GM12872 (cell line): ENCODE measurements around the gene FAM117B.

Source experiments
- TF ChIP-seq, protein P1 (sequence below): IDR thresholded peaks from 3 replicates; pipeline ENCODE4 v1.5.1; 2011; ENCODE audit warnings: low read depth, mild to moderate bottlenecking, low read length, moderate library complexity; ENCODE audit not compliant: insufficient read depth

Gene FAM117B

DNA sequence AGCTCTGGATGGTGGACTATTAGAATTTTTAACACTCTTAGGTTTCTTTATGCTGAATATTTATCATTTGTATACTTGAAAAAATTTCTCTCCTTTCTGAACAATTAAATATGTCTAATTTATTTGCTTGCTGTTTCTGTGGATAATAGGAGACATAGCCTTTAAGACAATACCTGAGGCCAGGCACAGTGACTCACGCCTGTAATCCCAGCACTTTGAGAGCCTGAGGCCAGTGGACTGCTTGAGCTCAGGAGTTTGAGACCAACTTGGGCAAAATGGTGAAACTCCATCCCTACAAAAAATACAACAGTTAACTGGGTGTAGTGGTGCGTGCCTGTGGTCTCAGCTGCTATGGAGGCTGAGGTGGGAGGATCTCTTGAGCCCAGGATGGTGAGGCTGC lies 54.7 kb downstream of the FAM117B start:
- TF ChIP-seq, protein P1, sequence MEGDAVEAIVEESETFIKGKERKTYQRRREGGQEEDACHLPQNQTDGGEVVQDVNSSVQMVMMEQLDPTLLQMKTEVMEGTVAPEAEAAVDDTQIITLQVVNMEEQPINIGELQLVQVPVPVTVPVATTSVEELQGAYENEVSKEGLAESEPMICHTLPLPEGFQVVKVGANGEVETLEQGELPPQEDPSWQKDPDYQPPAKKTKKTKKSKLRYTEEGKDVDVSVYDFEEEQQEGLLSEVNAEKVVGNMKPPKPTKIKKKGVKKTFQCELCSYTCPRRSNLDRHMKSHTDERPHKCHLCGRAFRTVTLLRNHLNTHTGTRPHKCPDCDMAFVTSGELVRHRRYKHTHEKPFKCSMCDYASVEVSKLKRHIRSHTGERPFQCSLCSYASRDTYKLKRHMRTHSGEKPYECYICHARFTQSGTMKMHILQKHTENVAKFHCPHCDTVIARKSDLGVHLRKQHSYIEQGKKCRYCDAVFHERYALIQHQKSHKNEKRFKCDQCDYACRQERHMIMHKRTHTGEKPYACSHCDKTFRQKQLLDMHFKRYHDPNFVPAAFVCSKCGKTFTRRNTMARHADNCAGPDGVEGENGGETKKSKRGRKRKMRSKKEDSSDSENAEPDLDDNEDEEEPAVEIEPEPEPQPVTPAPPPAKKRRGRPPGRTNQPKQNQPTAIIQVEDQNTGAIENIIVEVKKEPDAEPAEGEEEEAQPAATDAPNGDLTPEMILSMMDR = no peak

DNA sequence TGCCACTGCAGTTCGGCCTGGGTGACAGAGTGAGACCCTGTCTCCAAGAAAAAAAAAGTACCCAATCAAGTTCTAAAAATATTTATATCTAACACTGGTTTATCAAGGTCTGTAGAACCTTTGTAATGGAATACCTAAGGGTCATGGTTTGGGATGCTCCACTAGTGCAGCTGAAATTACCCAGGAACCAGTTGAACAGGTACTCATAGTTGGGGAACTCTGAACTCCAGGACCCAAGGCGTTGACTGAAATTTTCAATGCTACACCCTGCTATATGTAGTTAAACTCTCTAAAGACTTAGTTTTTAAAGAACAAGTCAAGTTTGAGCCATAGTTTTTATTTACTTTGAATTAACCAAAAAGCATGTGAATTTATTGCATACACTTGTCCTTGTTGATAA lies 55.1 kb downstream of the FAM117B start:
- TF ChIP-seq, protein P1 = no peak

DNA sequence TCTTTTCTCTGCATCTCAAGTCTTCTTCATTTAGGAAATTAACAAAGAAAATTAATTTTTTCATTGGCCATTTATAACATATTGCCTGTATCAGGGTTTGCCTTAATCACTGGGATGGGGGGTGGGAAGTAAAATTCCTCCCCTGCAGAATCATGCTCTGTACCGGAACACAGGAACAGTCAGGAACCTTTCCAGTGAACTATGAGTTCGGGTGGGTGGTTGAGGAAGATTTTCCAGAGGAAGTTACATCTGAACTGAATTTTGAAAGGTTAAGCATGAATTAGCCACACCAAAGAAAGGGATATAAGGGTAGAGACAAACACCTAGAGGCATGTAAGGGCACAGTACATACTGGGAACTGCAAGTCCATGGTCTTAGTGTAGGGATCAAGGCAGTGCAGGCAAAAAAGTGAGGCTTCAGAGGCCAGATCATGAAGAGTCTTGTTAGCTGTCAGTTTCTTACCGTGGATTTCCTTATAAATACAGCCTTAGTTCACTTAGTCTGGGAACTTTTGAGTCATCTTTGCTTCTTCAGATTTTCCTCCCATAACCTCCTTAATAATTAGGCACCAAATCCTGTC lies 55.6 kb downstream of the FAM117B start:
- TF ChIP-seq, protein P1 = no peak

DNA sequence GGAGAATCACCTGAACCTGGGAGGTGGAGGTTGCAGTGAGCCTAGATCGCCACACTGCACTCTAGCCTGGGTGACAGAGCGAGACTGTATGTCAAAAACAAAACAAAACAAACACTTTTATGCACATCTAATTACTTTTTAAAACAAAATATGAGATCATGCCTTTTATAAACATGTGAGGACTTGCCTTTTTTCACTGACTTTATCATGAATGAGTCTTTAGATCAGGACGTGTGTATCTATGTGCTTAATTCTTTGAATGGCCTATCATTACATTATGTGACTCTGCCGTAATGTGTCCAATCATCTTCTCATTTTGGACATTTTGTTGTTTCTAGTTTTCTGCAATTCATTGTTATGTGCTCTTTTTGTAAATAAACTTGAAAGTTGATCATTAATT lies 58.7 kb downstream of the FAM117B start:
- TF ChIP-seq, protein P1 = no peak

DNA sequence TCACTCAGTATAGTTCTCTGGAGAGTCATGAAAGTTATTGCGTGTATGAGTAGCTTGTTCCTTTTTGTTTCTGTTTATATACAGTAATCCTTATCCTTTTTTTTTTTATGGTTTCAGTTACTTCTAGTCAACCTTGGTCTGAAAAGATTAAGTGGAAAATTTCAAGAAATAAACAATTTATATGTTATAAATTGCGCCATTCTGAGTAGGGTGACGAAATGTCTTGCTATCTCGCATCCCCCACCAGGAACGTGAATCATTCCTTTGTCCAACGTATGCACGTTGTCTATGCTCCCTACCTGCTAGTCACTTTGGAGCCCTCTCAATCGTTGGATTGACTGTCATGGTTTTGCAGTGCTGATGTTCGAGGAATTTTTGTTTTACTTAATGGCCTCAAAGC lies 60.4 kb downstream of the FAM117B start:
- TF ChIP-seq, protein P1 = no peak

DNA sequence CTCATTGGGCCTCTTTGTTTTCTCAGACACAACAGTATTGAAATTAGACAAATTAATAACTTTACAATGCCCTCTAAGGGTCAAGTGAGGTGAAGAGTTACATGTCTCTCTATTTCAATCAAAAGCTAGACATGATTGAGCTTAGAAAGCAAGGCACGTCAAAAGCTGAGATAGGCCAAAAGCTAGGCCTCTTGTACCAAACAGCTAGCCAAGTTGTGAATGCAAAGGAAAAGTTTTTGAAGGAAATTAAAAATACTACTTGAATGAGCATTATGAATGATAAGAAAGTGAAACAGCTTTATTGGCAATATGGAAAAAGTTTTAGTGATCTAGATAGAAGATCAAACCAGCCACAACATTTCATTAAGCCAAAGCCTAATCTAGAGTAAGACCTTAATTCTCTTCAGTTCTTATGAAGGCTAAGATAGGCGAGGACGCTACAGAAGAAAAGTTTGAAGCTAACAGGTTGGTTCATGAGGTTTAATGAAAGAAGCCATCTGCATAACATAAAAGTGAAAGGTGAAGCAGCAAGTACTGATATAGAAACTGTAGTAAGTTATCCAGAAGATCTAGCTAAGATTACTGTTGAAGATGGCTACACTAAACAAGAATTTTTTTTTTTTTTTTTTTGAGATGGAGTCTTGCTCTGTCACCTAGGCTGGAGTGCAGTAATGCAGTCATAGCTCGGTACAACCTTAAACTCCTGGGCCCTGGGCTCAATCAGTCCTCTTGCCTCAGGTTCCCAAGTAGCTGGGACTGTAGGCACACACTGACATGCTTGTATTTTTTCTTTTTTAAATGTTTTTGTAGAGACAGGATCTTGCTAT lies 65.5 kb downstream of the FAM117B start:
- TF ChIP-seq, protein P1 = no peak

DNA sequence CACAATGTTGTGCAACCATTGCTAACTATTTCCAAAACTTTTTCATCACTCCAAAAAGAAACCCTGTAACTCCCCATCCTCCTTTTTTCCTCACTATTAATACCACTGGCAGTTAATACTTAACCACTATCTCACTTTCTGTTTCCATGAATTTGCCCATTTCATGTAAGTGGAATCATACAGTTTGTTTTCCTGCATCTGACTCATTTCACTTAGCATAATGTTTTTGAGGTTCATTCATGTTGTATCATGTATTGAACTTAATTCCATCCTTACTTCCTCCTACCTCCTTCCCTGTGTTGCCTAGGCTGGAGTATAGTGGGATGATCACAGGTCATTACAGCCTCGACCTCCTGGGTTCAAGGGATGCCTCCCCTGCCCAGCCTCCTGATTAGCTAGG lies 68.3 kb downstream of the FAM117B start:
- TF ChIP-seq, protein P1 = no peak
